CD14-positive monocyte (primary cell): ENCODE results near the gene HSH2D. TPM values are rescaled to one million over a fixed set of nuclear protein-coding genes. Genes with fewer than 3 reads are reported as not detected.

Source experiments
- DNase-seq, 3 donors: peaks; one replicate each; pipeline ENCODE4 v3.0.0-alpha.2; 2011 to 2022
- H2AFZ ChIP-seq: 2 replicates; pipeline ENCODE4 v1.6.0; 2012; ENCODE audit warnings: mild to moderate bottlenecking, low read depth, low read length, inconsistent platforms; ENCODE audit not compliant: insufficient read depth, poor library complexity, severe bottlenecking
- H3K27ac ChIP-seq, 2 donors: 1 replicate in 1 of 2; 2 replicates in 1 of 2; pipeline ENCODE4 v1.5.1; 2012 to 2013; ENCODE audit warnings: low read length in 2 of 2, control low read depth in 1 of 2, inconsistent platforms in 1 of 2, low read depth in 1 of 2, mild to moderate bottlenecking in 1 of 2
- H3K27me3 ChIP-seq, 2 donors: one replicate each; pipeline versions ENCODE4 v1.6.0 to v1.6.1; 2011 to 2013; ENCODE audit warnings: low read length in 2 of 2; ENCODE audit not compliant: control insufficient read depth in 2 of 2, insufficient read depth in 2 of 2
- H3K36me3 ChIP-seq, 2 donors: replicated peaks in 1 of 2; 1 replicate in 1 of 2; 2 replicates in 1 of 2; pipeline versions ENCODE4 v1.5.1 to v1.6.1; 2012 to 2013; ENCODE audit warnings: low read length in 2 of 2, control low read depth in 1 of 2, inconsistent platforms in 1 of 2, mild to moderate bottlenecking in 1 of 2; ENCODE audit not compliant: insufficient read depth in 2 of 2, control insufficient read depth in 1 of 2
- H3K4me1 ChIP-seq, 2 donors: 1 replicate in 1 of 2; 2 replicates in 1 of 2; pipeline versions ENCODE4 v1.5.1 to v1.6.1; 2012 to 2013; ENCODE audit warnings: low read length in 2 of 2, control low read depth in 1 of 2, inconsistent platforms in 1 of 2, mild to moderate bottlenecking in 1 of 2, moderate library complexity in 1 of 2; ENCODE audit not compliant: insufficient read depth in 2 of 2, control insufficient read depth in 1 of 2
- H3K4me2 ChIP-seq: replicated peaks from 2 replicates; pipeline ENCODE3; 2012; ENCODE audit warnings: low read length, moderate library complexity, mild to moderate bottlenecking; ENCODE audit not compliant: poor library complexity, severe bottlenecking; ENCODE audit errors: extremely low read depth
- H3K4me3 ChIP-seq, 3 experiments: fragments of 200-600 bp in 1 of 3; sonication (generic) in 1 of 3; replicated peaks in 1 of 3; 1 replicate in 2 of 3; 2 replicates in 1 of 3; pipeline ENCODE4 v1.5.1; 2011 to 2013; ENCODE audit warnings: low read length in 3 of 3, mild to moderate bottlenecking in 3 of 3, control low read depth in 2 of 3, low read depth in 2 of 3, inconsistent platforms in 1 of 3, moderate library complexity in 1 of 3
- H3K79me2 ChIP-seq: 2 replicates; pipeline ENCODE4 v1.6.0; 2012; ENCODE audit warnings: mild to moderate bottlenecking, control low read depth, inconsistent platforms, low read length, moderate library complexity; ENCODE audit not compliant: insufficient read depth
- H3K9ac ChIP-seq: 2 replicates; pipeline ENCODE4 v1.6.0; 2017; ENCODE audit warnings: low read length, mild to moderate bottlenecking; ENCODE audit not compliant: insufficient read depth, poor library complexity, severe bottlenecking
- H3K9me3 ChIP-seq, 2 donors: replicated peaks in 1 of 2; 1 replicate in 1 of 2; 2 replicates in 1 of 2; pipeline versions ENCODE4 v1.5.1 to v1.6.1; 2012 to 2013; ENCODE audit warnings: low read length in 2 of 2, control low read depth in 1 of 2; ENCODE audit not compliant: control insufficient read depth in 1 of 2, insufficient read depth in 1 of 2
- H4K20me1 ChIP-seq: 2 replicates; pipeline ENCODE4 v1.6.0; 2012; ENCODE audit warnings: mild to moderate bottlenecking, low read length, control low read depth, moderate library complexity; ENCODE audit not compliant: insufficient read depth
- H3K27ac Mint-ChIP-seq, 7 donors: one replicate each; pipeline ENCODE4 v1.8.0; 2020; ENCODE audit warnings: mild to moderate bottlenecking in 7 of 7, mixed read lengths in 7 of 7, moderate library complexity in 6 of 7, inconsistent platforms in 2 of 7
- H3K27me3 Mint-ChIP-seq, 3 donors: one replicate each; pipeline ENCODE4 v1.8.0; 2021 to 2022; ENCODE audit warnings: low read depth in 3 of 3, mild to moderate bottlenecking in 3 of 3, mixed read lengths in 3 of 3, moderate library complexity in 3 of 3, inconsistent platforms in 1 of 3
- H3K36me3 Mint-ChIP-seq, 2 donors: one replicate each; pipeline ENCODE4 v1.8.0; 2020; ENCODE audit warnings: mixed read lengths in 2 of 2, inconsistent platforms in 1 of 2, mild to moderate bottlenecking in 1 of 2
- H3K4me1 Mint-ChIP-seq: one replicate; pipeline ENCODE4 v1.8.0; 2020; ENCODE audit warnings: mild to moderate bottlenecking, mixed read lengths
- H3K4me3 Mint-ChIP-seq, 2 donors: one replicate each; pipeline ENCODE4 v1.8.0; 2020; ENCODE audit warnings: mild to moderate bottlenecking in 2 of 2, mixed read lengths in 2 of 2, moderate library complexity in 1 of 2
- H3K9me3 Mint-ChIP-seq, 7 donors: one replicate each; pipeline ENCODE4 v1.8.0; 2020 to 2022; ENCODE audit warnings: mixed read lengths in 7 of 7, mild to moderate bottlenecking in 6 of 7, moderate library complexity in 6 of 7, inconsistent platforms in 2 of 7
- WGBS: methylation state at CpG from one replicate; pipeline ENCODE4 v1.1.5; 2013; ENCODE audit warnings: missing lambda C conversion rate; ENCODE audit not compliant: insufficient coverage; 5-methylcytosine and 5-hydroxymethylcytosine counted together
- intact Hi-C, 2 donors: fragments of 100-400 bp; cut with micrococcal nuclease; formaldehyde crosslinking; loops; one replicate each; pipeline versions ENCODE4 v1.15.0 to v1.15.1; 2023
- polyA plus RNA-seq, 3 donors: library from polyadenylated mRNA; depleted of rRNA in 1 of 3; unstranded in 2 of 3; stranded (reverse) in 1 of 3; fragments of 300-500 nt in 2 of 3; fragments of >200 nt in 1 of 3; fragmentation: Illumina TruSeq in 2 of 3; gene quantifications; 1 replicate in 2 of 3; 2 replicates in 1 of 3; pipeline ENCODE4 v1.2.3, GENCODE V29; 2012 to 2021
- TF ChIP-seq, protein P1 (sequence below): fragments of 200-600 bp; IDR thresholded peaks from one replicate; pipeline ENCODE4 v1.8.0; 2022; ENCODE audit warnings: antibody characterized with exemption, mild to moderate bottlenecking

HSH2D gene
- polyA plus RNA-seq, 3 donors: 13.8 to 106 (median 16.7) TPM

DNA sequence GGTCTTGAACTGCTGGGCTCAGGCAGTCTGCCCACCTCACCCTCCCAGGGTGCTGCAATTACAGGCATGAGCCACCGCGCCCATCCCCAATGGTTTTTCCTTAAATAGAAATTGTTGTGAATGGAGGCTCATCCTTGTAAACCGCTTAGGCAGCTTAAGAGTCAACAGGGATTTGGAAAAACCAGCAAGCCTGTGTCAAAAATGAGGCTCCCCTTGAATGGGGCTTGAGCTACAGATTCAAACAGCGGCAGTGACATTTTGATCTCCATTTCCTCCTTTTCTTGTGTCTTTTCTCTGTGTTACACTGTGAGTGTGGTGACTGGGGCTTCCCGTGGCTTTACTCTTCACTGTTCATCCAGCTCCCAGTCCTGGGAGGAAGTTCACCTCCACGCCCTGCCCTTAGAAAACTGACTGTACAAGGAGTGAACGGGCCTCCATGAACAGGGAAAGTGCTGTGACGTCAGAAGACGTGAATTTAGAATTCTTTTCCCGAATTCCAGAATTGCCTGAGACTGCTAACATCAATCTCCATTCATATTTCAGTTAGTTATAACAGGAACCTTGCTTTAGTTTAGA is 47.1 kb upstream of the HSH2D start:
- Mint-ChIP-seq H3K27ac (peak overlapping the region in 4 of 7 donors; percentile 28 to 78 (median 54)), H3K36me3 (peaks cover 79 to 99% of the 10 kb centered on the region in 2 donors), H3K4me1 (no peaks in the 10 kb centered on the region), H3K4me3 (no peak overlapping the region), H3K9me3 (no peaks in the 10 kb centered on the region), H3K27me3 (peaks cover 0 to 2% (median 0%) of the 10 kb centered on the region in 3 donors)
- Histone ChIP-seq H3K27ac (peak overlapping the region in 1 of 2 donors; percentile 15), H2AFZ (no peak overlapping the region), H3K9me3 (no peaks in the 10 kb centered on the region), H3K4me3 (no peak overlapping the region), H3K4me1 (no peaks in the 10 kb centered on the region), H3K9ac (no peak overlapping the region), H3K4me2 (no peak overlapping the region), H3K79me2 (peaks cover 16% of the 10 kb centered on the region), H3K27me3 (no peaks in the 10 kb centered on the region), H4K20me1 (peaks cover 42% of the 10 kb centered on the region), H3K36me3 (peaks cover 83 to 98% of the 10 kb centered on the region in 2 donors)
- DNase-seq: no peak
- intact Hi-C loops: no loop called here
- 100% methylated on average over 1 of the region's 10 CpGs for WGBS
- TF ChIP-seq, protein P1, sequence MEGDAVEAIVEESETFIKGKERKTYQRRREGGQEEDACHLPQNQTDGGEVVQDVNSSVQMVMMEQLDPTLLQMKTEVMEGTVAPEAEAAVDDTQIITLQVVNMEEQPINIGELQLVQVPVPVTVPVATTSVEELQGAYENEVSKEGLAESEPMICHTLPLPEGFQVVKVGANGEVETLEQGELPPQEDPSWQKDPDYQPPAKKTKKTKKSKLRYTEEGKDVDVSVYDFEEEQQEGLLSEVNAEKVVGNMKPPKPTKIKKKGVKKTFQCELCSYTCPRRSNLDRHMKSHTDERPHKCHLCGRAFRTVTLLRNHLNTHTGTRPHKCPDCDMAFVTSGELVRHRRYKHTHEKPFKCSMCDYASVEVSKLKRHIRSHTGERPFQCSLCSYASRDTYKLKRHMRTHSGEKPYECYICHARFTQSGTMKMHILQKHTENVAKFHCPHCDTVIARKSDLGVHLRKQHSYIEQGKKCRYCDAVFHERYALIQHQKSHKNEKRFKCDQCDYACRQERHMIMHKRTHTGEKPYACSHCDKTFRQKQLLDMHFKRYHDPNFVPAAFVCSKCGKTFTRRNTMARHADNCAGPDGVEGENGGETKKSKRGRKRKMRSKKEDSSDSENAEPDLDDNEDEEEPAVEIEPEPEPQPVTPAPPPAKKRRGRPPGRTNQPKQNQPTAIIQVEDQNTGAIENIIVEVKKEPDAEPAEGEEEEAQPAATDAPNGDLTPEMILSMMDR: no peak

DNA sequence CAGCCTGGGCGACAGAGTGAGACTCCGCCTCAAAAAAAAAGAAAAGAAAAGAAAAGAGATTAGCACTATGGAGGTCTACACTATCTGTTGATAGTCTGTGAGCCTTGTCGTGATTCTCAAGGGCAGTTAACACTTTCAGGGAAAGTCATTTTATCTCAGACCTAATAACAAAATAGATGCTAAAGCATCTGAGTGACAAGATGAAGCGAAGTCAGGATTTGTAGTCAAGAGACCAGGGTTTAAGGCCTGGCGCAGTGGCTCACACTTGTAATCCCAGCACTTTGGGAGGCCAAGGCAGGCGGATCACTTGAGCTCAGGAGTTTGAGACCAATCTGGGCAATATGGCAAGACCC is 45.1 kb upstream of the HSH2D start:
- WGBS: 100% methylated on average over 3 of the region's 6 CpGs
- DNase-seq: no peak
- TF ChIP-seq, protein P1: no peak

More for the DNA sequence above, 45.1 kb upstream of the HSH2D start:
- Histone ChIP-seq H3K4me3 (no peak overlapping the region), H3K36me3 (peaks cover 82 to 98% of the 10 kb centered on the region in 2 donors), H2AFZ (no peak overlapping the region), H3K9ac (no peak overlapping the region), H3K79me2 (peaks cover 16% of the 10 kb centered on the region), H3K27me3 (no peaks in the 10 kb centered on the region), H3K4me2 (no peak overlapping the region), H4K20me1 (peaks cover 37% of the 10 kb centered on the region), H3K27ac (no peak overlapping the region), H3K4me1 (peaks cover 0 to under 1% of the 10 kb centered on the region in 2 donors), H3K9me3 (no peaks in the 10 kb centered on the region)
- Mint-ChIP-seq H3K9me3 (no peaks in the 10 kb centered on the region), H3K27me3 (peaks cover 0 to 2% (median 0%) of the 10 kb centered on the region in 3 donors), H3K4me1 (no peaks in the 10 kb centered on the region), H3K27ac (peak overlapping the region in 1 of 7 donors; percentile 34), H3K36me3 (peaks cover 82 to 99% of the 10 kb centered on the region in 2 donors), H3K4me3 (no peak overlapping the region)
- intact Hi-C loops: no loop called here
